GM23338 (cell line): ENCODE data around the gene FBLN2. TPM values are rescaled to one million over a fixed set of nuclear protein-coding genes. Genes with fewer than 3 reads are reported as not detected.

Source experiments
- ATAC-seq: fragments of 200-7000 bp; cut with Tn5 transposase; 3 replicates; pipeline ENCODE4 v1.9.1; 2020
- DNase-seq: peaks from one replicate; pipeline ENCODE4 v3.0.0-alpha.2; 2015; ENCODE audit warnings: low spot score
- H2AFZ ChIP-seq: fragments of 200-600 bp; sonication (generic); 2 replicates; pipeline ENCODE4 v1.8.0; 2016; ENCODE audit warnings: antibody characterized with exemption, mild to moderate bottlenecking, moderate library complexity
- H3F3A ChIP-seq: fragments of 200-600 bp; sonication (generic); replicated peaks from 2 replicates; pipeline ENCODE4 v1.8.0; 2017; ENCODE audit warnings: antibody characterized with exemption, mixed run types, low read depth
- H3K27ac ChIP-seq: fragments of 200-600 bp; sonication (generic); 2 replicates; pipeline ENCODE4 v1.6.1; 2016; ENCODE audit warnings: low read depth
- H3K27me3 ChIP-seq: fragments of 200-600 bp; sonication (generic); 2 replicates; pipeline ENCODE4 v1.8.0; 2016; ENCODE audit warnings: mild to moderate bottlenecking, mixed run types, moderate library complexity; ENCODE audit not compliant: insufficient read depth
- H3K36me3 ChIP-seq: fragments of 200-600 bp; sonication (generic); 2 replicates; pipeline ENCODE4 v1.8.0; 2016; ENCODE audit warnings: mild to moderate bottlenecking; ENCODE audit not compliant: insufficient read depth
- H3K4me1 ChIP-seq: fragments of 200-600 bp; sonication (generic); 2 replicates; pipeline ENCODE4 v1.8.0; 2016; ENCODE audit warnings: mild to moderate bottlenecking, moderate library complexity; ENCODE audit not compliant: insufficient read depth
- H3K4me2 ChIP-seq: fragments of 200-600 bp; sonication (generic); 2 replicates; pipeline ENCODE4 v1.7.1; 2017; ENCODE audit warnings: mixed run types
- H3K4me3 ChIP-seq: fragments of 200-600 bp; sonication (generic); 2 replicates; pipeline ENCODE4 v1.6.1; 2016; ENCODE audit warnings: mixed run types
- H3K79me2 ChIP-seq: fragments of 200-600 bp; sonication (generic); replicated peaks from 2 replicates; pipeline ENCODE4 v1.8.0; 2017; ENCODE audit warnings: mild to moderate bottlenecking; ENCODE audit not compliant: insufficient read depth
- H3K9me2 ChIP-seq: fragments of 200-600 bp; sonication (generic); 2 replicates; pipeline ENCODE4 v1.8.0; 2017; ENCODE audit not compliant: insufficient read depth
- H4K20me1 ChIP-seq: fragments of 200-600 bp; sonication (generic); replicated peaks from 2 replicates; pipeline ENCODE4 v1.8.0; 2017; ENCODE audit warnings: mild to moderate bottlenecking; ENCODE audit not compliant: insufficient read depth
- H3K27ac Mint-ChIP-seq: 2 replicates; pipeline ENCODE4 v1.8.0; 2020; ENCODE audit warnings: inconsistent platforms, mild to moderate bottlenecking, moderate library complexity, mixed read lengths
- H3K27me3 Mint-ChIP-seq: 3 replicates; pipeline ENCODE4 v1.8.0; 2022; ENCODE audit warnings: low read depth, mild to moderate bottlenecking, moderate library complexity, mixed read lengths, inconsistent platforms; ENCODE audit not compliant: insufficient read depth, poor library complexity
- H3K36me3 Mint-ChIP-seq: 3 replicates; pipeline ENCODE4 v1.8.0; 2021; ENCODE audit warnings: low read depth, mild to moderate bottlenecking, inconsistent platforms, moderate library complexity, mixed read lengths
- H3K4me1 Mint-ChIP-seq: 3 replicates; pipeline ENCODE4 v1.8.0; 2020; ENCODE audit warnings: mild to moderate bottlenecking, inconsistent platforms, mixed read lengths
- H3K4me3 Mint-ChIP-seq: 3 replicates; pipeline ENCODE4 v1.8.0; 2021; ENCODE audit warnings: moderate library complexity, mild to moderate bottlenecking, inconsistent platforms, mixed read lengths
- H3K9me3 Mint-ChIP-seq: 3 replicates; pipeline ENCODE4 v1.8.0; 2020; ENCODE audit warnings: moderate library complexity, mild to moderate bottlenecking, inconsistent platforms, mixed read lengths
- CREB1 ChIP-seq: fragments of 250-450 bp; sonication (Bioruptor Pico); IDR thresholded peaks from 2 replicates; pipeline ENCODE4 v1.5.0; 2020; ENCODE audit warnings: low read depth, mild to moderate bottlenecking, moderate library complexity
- EZH2 ChIP-seq: fragments of 200-600 bp; sonication (generic); IDR thresholded peaks from one replicate; pipeline ENCODE4 v1.8.0; 2017; ENCODE audit warnings: antibody characterized with exemption, mild to moderate bottlenecking, low read depth; ENCODE audit not compliant: unreplicated experiment
- NANOG ChIP-seq: IDR thresholded peaks from 2 replicates; pipeline ENCODE4 v1.6.1; 2016; ENCODE audit warnings: antibody characterized with exemption, borderline replicate concordance
- POLR2AphosphoS5 ChIP-seq: IDR thresholded peaks from 2 replicates; pipeline ENCODE4 v1.6.1; 2016; ENCODE audit warnings: antibody characterized with exemption, low read depth
- STAT1 ChIP-seq: IDR thresholded peaks from one replicate; pipeline ENCODE4 v1.6.1; 2016; ENCODE audit warnings: antibody characterized with exemption; ENCODE audit not compliant: unreplicated experiment
- ZNF331 ChIP-seq: fragments of 250-450 bp; sonication (Bioruptor Pico); IDR thresholded peaks from 2 replicates; pipeline ENCODE4 v1.5.0; 2020; ENCODE audit warnings: low read depth, mild to moderate bottlenecking, moderate library complexity
- polyA plus RNA-seq: library from polyadenylated mRNA; unstranded; fragments of >200 nt; fragmentation: Nextera tagmentation; extraction: Ambion mirVana; gene quantifications from 2 replicates; pipeline ENCODE4 v1.2.1, GENCODE V29; 2016
- total RNA-seq: library from RNA; depleted of rRNA; stranded (reverse); fragments of >200 nt; shearing (Covaris generic); gene quantifications from 2 replicates; pipeline ENCODE4 v1.2.3, GENCODE V29; 2014
- TF ChIP-seq, protein P1 (sequence below): fragments of 250-450 bp; sonication (Bioruptor Pico); IDR thresholded peaks from 2 replicates; pipeline ENCODE4 v1.5.0; 2020; ENCODE audit warnings: mild to moderate bottlenecking, moderate library complexity
- TF ChIP-seq, protein P2 (sequence below): IDR thresholded peaks from 2 replicates; pipeline ENCODE4 v1.6.1; 2016; ENCODE audit warnings: antibody characterized with exemption

FBLN2 gene
- total and polyA plus RNA-seq, 2 experiments from 2014 or later = 18.8 to 26.8 TPM

DNA sequence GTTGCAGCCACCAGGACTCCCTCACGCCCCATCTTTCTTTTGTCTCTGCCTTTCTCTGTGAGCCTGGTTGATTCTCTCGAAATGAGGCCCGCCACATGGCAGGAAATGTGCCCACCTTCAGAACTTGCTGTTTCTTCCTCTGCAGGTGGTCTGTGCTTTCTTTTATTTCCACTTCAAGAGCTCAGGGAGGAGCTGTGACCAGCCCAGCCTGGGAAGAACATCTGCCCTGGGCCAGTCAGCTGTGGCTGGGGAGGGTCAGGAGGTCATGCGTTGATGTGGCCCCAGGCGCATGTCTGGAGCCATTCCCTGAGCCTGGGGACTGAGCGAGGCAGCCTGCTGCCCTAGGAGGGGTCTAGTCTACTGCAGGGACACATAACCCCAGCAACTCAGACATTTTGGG, 8.0 kb downstream of the FBLN2 start (continued):
- TF ChIP-seq, protein P1, sequence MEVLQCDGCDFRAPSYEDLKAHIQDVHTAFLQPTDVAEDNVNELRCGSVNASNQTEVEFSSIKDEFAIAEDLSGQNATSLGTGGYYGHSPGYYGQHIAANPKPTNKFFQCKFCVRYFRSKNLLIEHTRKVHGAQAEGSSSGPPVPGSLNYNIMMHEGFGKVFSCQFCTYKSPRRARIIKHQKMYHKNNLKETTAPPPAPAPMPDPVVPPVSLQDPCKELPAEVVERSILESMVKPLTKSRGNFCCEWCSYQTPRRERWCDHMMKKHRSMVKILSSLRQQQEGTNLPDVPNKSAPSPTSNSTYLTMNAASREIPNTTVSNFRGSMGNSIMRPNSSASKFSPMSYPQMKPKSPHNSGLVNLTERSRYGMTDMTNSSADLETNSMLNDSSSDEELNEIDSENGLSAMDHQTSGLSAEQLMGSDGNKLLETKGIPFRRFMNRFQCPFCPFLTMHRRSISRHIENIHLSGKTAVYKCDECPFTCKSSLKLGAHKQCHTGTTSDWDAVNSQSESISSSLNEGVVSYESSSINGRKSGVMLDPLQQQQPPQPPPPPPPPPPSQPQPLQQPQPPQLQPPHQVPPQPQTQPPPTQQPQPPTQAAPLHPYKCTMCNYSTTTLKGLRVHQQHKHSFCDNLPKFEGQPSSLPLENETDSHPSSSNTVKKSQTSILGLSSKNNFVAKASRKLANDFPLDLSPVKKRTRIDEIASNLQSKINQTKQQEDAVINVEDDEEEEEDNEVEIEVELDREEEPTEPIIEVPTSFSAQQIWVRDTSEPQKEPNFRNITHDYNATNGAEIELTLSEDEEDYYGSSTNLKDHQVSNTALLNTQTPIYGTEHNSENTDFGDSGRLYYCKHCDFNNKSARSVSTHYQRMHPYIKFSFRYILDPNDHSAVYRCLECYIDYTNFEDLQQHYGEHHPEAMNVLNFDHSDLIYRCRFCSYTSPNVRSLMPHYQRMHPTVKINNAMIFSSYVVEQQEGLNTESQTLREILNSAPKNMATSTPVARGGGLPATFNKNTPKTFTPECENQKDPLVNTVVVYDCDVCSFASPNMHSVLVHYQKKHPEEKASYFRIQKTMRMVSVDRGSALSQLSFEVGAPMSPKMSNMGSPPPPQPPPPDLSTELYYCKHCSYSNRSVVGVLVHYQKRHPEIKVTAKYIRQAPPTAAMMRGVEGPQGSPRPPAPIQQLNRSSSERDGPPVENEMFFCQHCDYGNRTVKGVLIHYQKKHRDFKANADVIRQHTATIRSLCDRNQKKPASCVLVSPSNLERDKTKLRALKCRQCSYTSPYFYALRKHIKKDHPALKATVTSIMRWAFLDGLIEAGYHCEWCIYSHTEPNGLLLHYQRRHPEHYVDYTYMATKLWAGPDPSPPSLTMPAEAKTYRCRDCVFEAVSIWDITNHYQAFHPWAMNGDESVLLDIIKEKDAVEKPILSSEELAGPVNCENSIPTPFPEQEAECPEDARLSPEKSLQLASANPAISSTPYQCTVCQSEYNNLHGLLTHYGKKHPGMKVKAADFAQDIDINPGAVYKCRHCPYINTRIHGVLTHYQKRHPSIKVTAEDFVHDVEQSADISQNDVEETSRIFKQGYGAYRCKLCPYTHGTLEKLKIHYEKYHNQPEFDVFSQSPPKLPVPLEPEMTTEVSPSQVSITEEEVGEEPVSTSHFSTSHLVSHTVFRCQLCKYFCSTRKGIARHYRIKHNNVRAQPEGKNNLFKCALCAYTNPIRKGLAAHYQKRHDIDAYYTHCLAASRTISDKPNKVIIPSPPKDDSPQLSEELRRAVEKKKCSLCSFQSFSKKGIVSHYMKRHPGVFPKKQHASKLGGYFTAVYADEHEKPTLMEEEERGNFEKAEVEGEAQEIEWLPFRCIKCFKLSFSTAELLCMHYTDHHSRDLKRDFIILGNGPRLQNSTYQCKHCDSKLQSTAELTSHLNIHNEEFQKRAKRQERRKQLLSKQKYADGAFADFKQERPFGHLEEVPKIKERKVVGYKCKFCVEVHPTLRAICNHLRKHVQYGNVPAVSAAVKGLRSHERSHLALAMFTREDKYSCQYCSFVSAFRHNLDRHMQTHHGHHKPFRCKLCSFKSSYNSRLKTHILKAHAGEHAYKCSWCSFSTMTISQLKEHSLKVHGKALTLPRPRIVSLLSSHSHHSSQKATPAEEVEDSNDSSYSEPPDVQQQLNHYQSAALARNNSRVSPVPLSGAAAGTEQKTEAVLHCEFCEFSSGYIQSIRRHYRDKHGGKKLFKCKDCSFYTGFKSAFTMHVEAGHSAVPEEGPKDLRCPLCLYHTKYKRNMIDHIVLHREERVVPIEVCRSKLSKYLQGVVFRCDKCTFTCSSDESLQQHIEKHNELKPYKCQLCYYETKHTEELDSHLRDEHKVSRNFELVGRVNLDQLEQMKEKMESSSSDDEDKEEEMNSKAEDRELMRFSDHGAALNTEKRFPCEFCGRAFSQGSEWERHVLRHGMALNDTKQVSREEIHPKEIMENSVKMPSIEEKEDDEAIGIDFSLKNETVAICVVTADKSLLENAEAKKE = no peak
- TF ChIP-seq STAT1 (no peak), CREB1 (no peak), POLR2AphosphoS5 (no peak)
- TF ChIP-seq, protein P2, sequence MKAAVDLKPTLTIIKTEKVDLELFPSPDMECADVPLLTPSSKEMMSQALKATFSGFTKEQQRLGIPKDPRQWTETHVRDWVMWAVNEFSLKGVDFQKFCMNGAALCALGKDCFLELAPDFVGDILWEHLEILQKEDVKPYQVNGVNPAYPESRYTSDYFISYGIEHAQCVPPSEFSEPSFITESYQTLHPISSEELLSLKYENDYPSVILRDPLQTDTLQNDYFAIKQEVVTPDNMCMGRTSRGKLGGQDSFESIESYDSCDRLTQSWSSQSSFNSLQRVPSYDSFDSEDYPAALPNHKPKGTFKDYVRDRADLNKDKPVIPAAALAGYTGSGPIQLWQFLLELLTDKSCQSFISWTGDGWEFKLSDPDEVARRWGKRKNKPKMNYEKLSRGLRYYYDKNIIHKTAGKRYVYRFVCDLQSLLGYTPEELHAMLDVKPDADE = no peak

DNA sequence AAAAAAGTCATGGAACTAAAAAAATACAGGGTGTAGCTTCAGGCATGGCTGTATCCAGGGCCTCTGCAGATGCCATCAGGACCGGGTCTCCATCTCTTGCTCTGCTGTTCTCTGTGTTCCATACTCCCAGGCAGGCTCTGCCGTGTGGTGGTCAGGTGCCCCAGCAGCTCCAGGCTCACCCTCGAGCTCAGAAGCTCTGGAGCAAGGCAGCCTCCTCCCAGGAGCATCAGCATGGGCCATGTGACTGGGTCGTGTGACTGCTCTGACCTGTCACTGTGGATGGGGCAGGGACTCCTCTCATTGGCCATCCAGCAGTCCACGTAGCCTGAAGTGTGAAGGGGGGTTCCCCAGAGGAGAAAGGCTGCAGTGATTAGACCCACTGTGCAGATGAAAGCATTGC, 8.5 kb downstream of the FBLN2 start:
- Histone ChIP-seq H3K4me1 (no peaks in the 10 kb centered on the region), H3K4me2 (no peak overlapping the region), H3K4me3 (no peak overlapping the region), H4K20me1 (no peaks in the 10 kb centered on the region), H3K27ac (no peak overlapping the region), H3K27me3 (no peaks in the 10 kb centered on the region), H3K9me2 (no peaks in the 10 kb centered on the region), H2AFZ (no peak overlapping the region), H3K36me3 (no peaks in the 10 kb centered on the region), H3F3A (no peaks in the 10 kb centered on the region), H3K79me2 (no peaks in the 10 kb centered on the region)
- ATAC-seq = no peak
- peaks cover 12% of the 10 kb centered on the region for H3K4me1 Mint-ChIP-seq
- H3K36me3 Mint-ChIP-seq = no peaks in the 10 kb centered on the region
- H3K27me3 Mint-ChIP-seq = peaks cover 14% of the 10 kb centered on the region
- H3K9me3 Mint-ChIP-seq = no peaks in the 10 kb centered on the region
- no peak for DNase-seq
- no peak overlapping the region for H3K4me3 Mint-ChIP-seq
- no peak overlapping the region for H3K27ac Mint-ChIP-seq
- no peak for TF ChIP-seq NANOG
- TF ChIP-seq EZH2 = no peak
- no peak for TF ChIP-seq STAT1
- TF ChIP-seq, protein P1 = no peak
- TF ChIP-seq ZNF331 = no peak
